Lower lobe of right lung (tissue), 2 donors: ENCODE measurements around the gene PPP2R5E. TPM values are rescaled to one million over a fixed set of nuclear protein-coding genes. Genes with fewer than 3 reads are reported as not detected.

Experiments
- ATAC-seq, 2 donors: fragments of 200-7000 bp; cut with Tn5 transposase; one replicate each; pipeline ENCODE4 v1.9.1; 2020 to 2022; ENCODE audit warnings: mild to moderate bottlenecking in 2 of 2, moderate library complexity in 2 of 2
- DNase-seq: peaks from one replicate; pipeline ENCODE4 v3.0.0-alpha.2; 2020
- H3K27ac ChIP-seq: fragments of 200-600 bp; one replicate; pipeline ENCODE4 v1.8.0; 2022
- H3K27me3 ChIP-seq: fragments of 200-600 bp; one replicate; pipeline ENCODE4 v1.8.0; 2022; ENCODE audit warnings: low read depth
- H3K36me3 ChIP-seq: fragments of 200-600 bp; one replicate; pipeline ENCODE4 v1.8.0; 2022; ENCODE audit warnings: mild to moderate bottlenecking
- H3K4me1 ChIP-seq: fragments of 200-600 bp; one replicate; pipeline ENCODE4 v1.8.0; 2022
- H3K4me3 ChIP-seq: fragments of 200-600 bp; one replicate; pipeline ENCODE4 v1.8.0; 2022; ENCODE audit warnings: mild to moderate bottlenecking
- H3K9me3 ChIP-seq: fragments of 200-600 bp; one replicate; pipeline ENCODE4 v1.8.0; 2022
- CTCF ChIP-seq: fragments of 200-600 bp; IDR thresholded peaks from one replicate; pipeline ENCODE4 v1.8.0; 2022; ENCODE audit warnings: antibody characterized with exemption, mild to moderate bottlenecking
- intact Hi-C: fragments of 100-400 bp; cut with DNase I; formaldehyde crosslinking; loops from one replicate; pipeline ENCODE4 v1.11.0; 2022
- total RNA-seq: library from RNA; stranded (reverse); fragmentation: NEBNext Ultra II Directional; extraction: Animal tissue kit (Norgen Biotek cat#: 25700); gene quantifications from one replicate; pipeline ENCODE4 v1.2.1, GENCODE V29; 2021
- donor health status: DM: no; HTN: yes; CAD: no; lungs with severe emphysema.

PPP2R5E gene
- total RNA-seq, 1 donor from 2014 or later, result 45.3 TPM

- DNase-seq (no peak), ATAC-seq (no peak)
- Histone ChIP-seq H3K4me1 (peaks cover 15% of the 10 kb centered on the region), H3K36me3 (no peaks in the 10 kb centered on the region), H3K27ac (no peak overlapping the region), H3K27me3 (no peaks in the 10 kb centered on the region), H3K9me3 (no peaks in the 10 kb centered on the region), H3K4me3 (no peak overlapping the region)
- intact Hi-C loops, result no loop called here
- no peak for TF ChIP-seq CTCF
These were observed 41.7 kb downstream of the PPP2R5E start for GRCh38 chr14:63501429-63501828.

GRCh38 chr14:63499701-63500250 is 43.4 kb downstream of the PPP2R5E start:
- no peak for TF ChIP-seq CTCF
- no peak overlapping the region for H3K27ac ChIP-seq
- no peaks in the 10 kb centered on the region for H3K36me3 ChIP-seq
- no peaks in the 10 kb centered on the region for H3K27me3 ChIP-seq
- intact Hi-C loops, result no loop called here
- no peaks in the 10 kb centered on the region for H3K9me3 ChIP-seq
- no peak overlapping the region for H3K4me3 ChIP-seq
- ATAC-seq (no peak), DNase-seq (no peak)
- peaks cover 15% of the 10 kb centered on the region for H3K4me1 ChIP-seq

- Histone ChIP-seq H3K4me3 (no peak overlapping the region), H3K4me1 (peaks cover 19% of the 10 kb centered on the region), H3K9me3 (no peaks in the 10 kb centered on the region), H3K27ac (no peak overlapping the region), H3K36me3 (no peaks in the 10 kb centered on the region), H3K27me3 (no peaks in the 10 kb centered on the region)
- intact Hi-C loops, result no loop called here
- peak in 1 of 2 donors; percentile 56 for ATAC-seq
- DNase-seq, result no peak
- no peak for TF ChIP-seq CTCF
These were observed 46.3 kb downstream of the PPP2R5E start for GRCh38 chr14:63496837-63497400.

GRCh38 chr14:63493246-63493645 is 49.9 kb downstream of the PPP2R5E start:
- peak; percentile 62 to 63 for ATAC-seq
- Histone ChIP-seq H3K9me3 (no peaks in the 10 kb centered on the region), H3K4me1 (peaks cover 31% of the 10 kb centered on the region), H3K27ac (no peak overlapping the region), H3K36me3 (no peaks in the 10 kb centered on the region), H3K27me3 (no peaks in the 10 kb centered on the region), H3K4me3 (no peak overlapping the region)
- DNase-seq, result no peak
- intact Hi-C loops, result no loop called here
- no peak for TF ChIP-seq CTCF

GRCh38 chr14:63492391-63492790 is 50.8 kb downstream of the PPP2R5E start:
- no peaks in the 10 kb centered on the region for H3K36me3 ChIP-seq
- peaks cover 37% of the 10 kb centered on the region for H3K4me1 ChIP-seq
- no peak overlapping the region for H3K4me3 ChIP-seq
- intact Hi-C loops, result no loop called here
- no peaks in the 10 kb centered on the region for H3K9me3 ChIP-seq
- ATAC-seq (peak; percentile 67 to 82), DNase-seq (no peak)
- H3K27ac ChIP-seq, result peak overlapping the region; percentile 31
- H3K27me3 ChIP-seq, result no peaks in the 10 kb centered on the region
- TF ChIP-seq CTCF, result no peak
